BJ (cell line): ENCODE data around the gene CPEB2. TPM values are rescaled to one million over a fixed set of nuclear protein-coding genes. Genes with fewer than 3 reads are reported as not detected.
A peak's percentile ranks its signal among the peaks of the same experiment; 100 is the strongest.

ENCODE experiments used
- CTCF ChIA-PET: fragments of 350-600 bp; formaldehyde crosslinking; extraction: SDS; loops from one replicate; lab custom pipeline; 2021; ENCODE audit warnings: antibody characterized with exemption, inconsistent platforms; lab: Yijun Ruan, JAX
- POLR2A ChIA-PET: fragments of 300-600 bp; sonication (Branson Sonifier 250); formaldehyde crosslinking; extraction: SDS; loops from one replicate; lab custom pipeline; 2021; ENCODE audit warnings: antibody characterized with exemption; lab: Charles Lee
- DNase-seq: peaks from one replicate; pipeline ENCODE4 v3.0.0-alpha.2; 2011; ENCODE audit warnings: low read depth
- H3K27me3 ChIP-seq: 2 replicates; pipeline ENCODE4 v1.6.0; 2011; ENCODE audit warnings: low read length; ENCODE audit not compliant: control insufficient read depth, insufficient read depth
- H3K36me3 ChIP-seq: 2 replicates; pipeline ENCODE4 v1.5.1; 2011; ENCODE audit warnings: low read length; ENCODE audit not compliant: control insufficient read depth, insufficient read depth
- H3K4me3 ChIP-seq: 2 replicates; pipeline ENCODE4 v1.5.1; 2011; ENCODE audit warnings: low read depth, mild to moderate bottlenecking, control low read depth, low read length
- CTCF ChIP-seq: IDR thresholded peaks from 2 replicates; pipeline ENCODE4 v1.5.1; 2011; ENCODE audit warnings: low read depth, mild to moderate bottlenecking, control low read depth, inconsistent platforms, low read length, moderate library complexity; ENCODE audit not compliant: insufficient read depth
- polyA plus RNA-seq: library from polyadenylated mRNA; depleted of rRNA; stranded (reverse); fragments of >200 nt; gene quantifications from 2 replicates; pipeline ENCODE4 v1.2.3, GENCODE V29; 2011

CPEB2 gene
- polyA plus RNA-seq, 1 experiment = 2.8 TPM

GRCh38 chr4:14990484-14990883, 11.8 kb upstream of the CPEB2 start:
- POLR2A ChIA-PET = no interaction called here
- Histone ChIP-seq H3K4me3 (no peak overlapping the region), H3K27me3 (no peaks in the 10 kb centered on the region; the same call in 1 of the 2 replicates), H3K36me3 (no peaks in the 10 kb centered on the region)
- no peak for TF ChIP-seq CTCF
- no peak for DNase-seq
- CTCF ChIA-PET = interaction anchor here (0.7 to 0.8 kb wide), 2 partner anchors 161 to 1343 kb away, joined by 3 read pairs; no protein-coding TSS in a partner anchor

- no peak for TF ChIP-seq CTCF
- Histone ChIP-seq H3K27me3 (no peaks in the 10 kb centered on the region), H3K36me3 (no peaks in the 10 kb centered on the region), H3K4me3 (no peak overlapping the region)
- POLR2A ChIA-PET = no interaction called here
- CTCF ChIA-PET = no interaction called here
- no peak for DNase-seq
Measured at GRCh38 chr4:14994242-14994641, 8.0 kb upstream of the CPEB2 start.

GRCh38 chr4:15001248-15001868, 923 bp upstream of the CPEB2 start:
- ChIA-PET POLR2A (no interaction called here), CTCF (interaction anchor here (0.6 to 3.2 kb wide), 4 partner anchors 14 to 1347 kb away, joined by 3 to 13 read pairs (median 4); no protein-coding TSS in a partner anchor)
- TF ChIP-seq CTCF = peak; percentile 20; the same call in 1 of the 2 replicates
- peak; percentile 74 for DNase-seq
- no peaks in the 10 kb centered on the region for H3K36me3 ChIP-seq
- peak overlapping the region; percentile 99 for H3K4me3 ChIP-seq
- no peaks in the 10 kb centered on the region for H3K27me3 ChIP-seq

GRCh38 chr4:15002659-15003400, 549 bp downstream of the CPEB2 start:
- Histone ChIP-seq H3K36me3 (no peaks in the 10 kb centered on the region), H3K4me3 (peak overlapping the region; percentile 99), H3K27me3 (no peaks in the 10 kb centered on the region)
- peak; percentile 47 for DNase-seq
- no peak for TF ChIP-seq CTCF
- ChIA-PET POLR2A (interaction anchor here (0.7 to 0.8 kb wide), 2 partner anchors 35 to 399 kb away, joined by 4 to 15 read pairs; no protein-coding TSS in a partner anchor), CTCF (interaction anchor here (0.6 to 0.7 kb wide), 2 partner anchors 19 to 227 kb away, joined by 3 read pairs; no protein-coding TSS in a partner anchor)

- ChIA-PET CTCF (interaction anchor here (0.6 to 0.8 kb wide), 3 partner anchors 19 to 1347 kb away, joined by 3 read pairs; no protein-coding TSS in a partner anchor), POLR2A (interaction anchor here (0.6 to 0.7 kb wide), 2 partner anchors 398 to 1137 kb away, joined by 4 to 15 read pairs; no protein-coding TSS in a partner anchor)
- no peak for DNase-seq
- no peak for TF ChIP-seq CTCF
- Histone ChIP-seq H3K36me3 (no peaks in the 10 kb centered on the region), H3K27me3 (no peaks in the 10 kb centered on the region), H3K4me3 (peak overlapping the region; percentile 99)
Measured at GRCh38 chr4:15003401-15003890, 1.2 kb downstream of the CPEB2 start.
